Testis (tissue), 3 donors: ENCODE results near the gene SIPA1L3. TPM values are rescaled to one million over a fixed set of nuclear protein-coding genes. Genes with fewer than 3 reads are reported as not detected.

Source experiments
- DNase-seq: peaks from one replicate; pipeline ENCODE4 v3.0.0-alpha.2; 2019
- H3K27ac ChIP-seq, 2 donors: fragments of 200-600 bp; sonication (generic); one replicate each; pipeline ENCODE4 v1.5.1; 2019
- H3K27me3 ChIP-seq: fragments of 200-600 bp; sonication (generic); one replicate; pipeline ENCODE4 v1.5.1; 2019
- H3K36me3 ChIP-seq: fragments of 200-600 bp; sonication (generic); one replicate; pipeline ENCODE4 v1.5.1; 2017; ENCODE audit warnings: low read depth; ENCODE audit errors: missing control alignments
- H3K4me1 ChIP-seq: fragments of 200-600 bp; sonication (generic); one replicate; pipeline ENCODE4 v1.5.1; 2019
- H3K4me3 ChIP-seq, 2 donors: fragments of 200-600 bp; sonication (generic); one replicate each; pipeline ENCODE4 v1.5.1; 2017 to 2019
- H3K9me3 ChIP-seq: fragments of 200-600 bp; sonication (generic); one replicate; pipeline ENCODE4 v1.5.1; 2017
- CTCF ChIP-seq, 3 experiments: fragments of 450-650 bp in 2 of 3; fragments of 200-600 bp in 1 of 3; sonication (generic) in 1 of 3; IDR thresholded peaks; one replicate each; pipeline ENCODE4 v1.5.1; 2016 to 2019; ENCODE audit warnings: antibody characterized with exemption in 3 of 3, mild to moderate bottlenecking in 2 of 3, moderate library complexity in 1 of 3
- POLR2A ChIP-seq: fragments of 450-650 bp; IDR thresholded peaks from one replicate; pipeline ENCODE4 v1.6.1; 2017; ENCODE audit warnings: antibody characterized with exemption, mild to moderate bottlenecking, moderate library complexity
- WGBS, 2 donors: methylation state at CpG; one replicate each; pipeline ENCODE4 v1.1.5; 2018; 5-methylcytosine and 5-hydroxymethylcytosine counted together
- intact Hi-C: fragments of 100-400 bp; cut with DNase I; formaldehyde crosslinking; loops from one replicate; pipeline ENCODE4 v1.15.1; 2023; ENCODE audit warnings: low total_unique reads
- polyA plus RNA-seq: library from polyadenylated mRNA; stranded (reverse); fragments of 350-450 nt; fragmentation: Illumina TruSeq; extraction: RNeasy Lipid Tissue Mini Kit (QIAGEN cat#74804); gene quantifications from one replicate; pipeline ENCODE4 v1.2.3, GENCODE V29; 2014; ENCODE audit warnings: low read depth, low replicate concordance; ENCODE audit not compliant: insufficient read depth
- total RNA-seq, 2 donors: library from RNA; depleted of rRNA; stranded (reverse); fragments of >200 nt; gene quantifications; one replicate each; pipeline ENCODE4 v1.2.3, GENCODE V29; 2016

The SIPA1L3 gene
- total and polyA plus RNA-seq, 3 donors from 2014 or later, result 21.1 to 47.6 (median 43.7) TPM

DNA sequence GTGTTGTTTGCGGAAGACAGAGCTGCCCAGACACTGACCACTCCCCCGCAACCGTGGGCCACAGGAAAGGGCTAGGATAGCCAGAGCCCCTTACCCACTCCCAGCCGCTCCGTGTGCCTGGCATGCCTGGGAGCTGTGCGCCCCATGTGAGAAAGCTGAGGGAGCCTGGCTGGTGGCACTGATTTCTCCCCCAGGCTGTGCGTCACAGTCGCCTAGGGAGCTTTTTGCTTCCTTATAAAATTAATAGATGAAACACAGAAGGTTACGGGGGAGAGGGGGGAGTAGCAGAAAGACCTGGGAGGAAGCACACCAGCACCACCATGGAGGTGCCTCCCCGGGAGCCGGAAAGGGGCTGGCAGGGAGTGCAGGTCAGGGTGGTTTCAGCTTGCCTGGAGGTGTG is 292.3 kb downstream of the SIPA1L3 start:
- 95 to 96% methylated on average over 10 to 11 of the region's 11 CpGs for WGBS, 2 donors
- no peak for TF ChIP-seq POLR2A
- TF ChIP-seq CTCF (IDR thresholded peaks at IDR 0.05), result no peak
- no peak overlapping the region for H3K4me3 ChIP-seq
- intact Hi-C loops, result no loop called here
- H3K9me3 ChIP-seq, result no peaks in the 10 kb centered on the region
- DNase-seq, result no peak
- no peak overlapping the region for H3K27ac ChIP-seq
- H3K27me3 ChIP-seq, result no peaks in the 10 kb centered on the region
- no peaks in the 10 kb centered on the region for H3K4me1 ChIP-seq
- H3K36me3 ChIP-seq, result no peaks in the 10 kb centered on the region

- no peak for DNase-seq
- Histone ChIP-seq H3K9me3 (no peaks in the 10 kb centered on the region), H3K36me3 (no peaks in the 10 kb centered on the region), H3K4me1 (no peaks in the 10 kb centered on the region), H3K27me3 (no peaks in the 10 kb centered on the region), H3K4me3 (no peak overlapping the region), H3K27ac (no peak overlapping the region)
- TF ChIP-seq CTCF (IDR thresholded peaks at IDR 0.05), result no peak
- TF ChIP-seq POLR2A, result no peak
- intact Hi-C loops, result no loop called here
- 92 to 98% methylated on average over 9 to 15 of the region's 15 CpGs for WGBS, 2 donors
Observed at GRCh38 chr19:38201731-38202130, 294.7 kb downstream of the SIPA1L3 start.

DNA sequence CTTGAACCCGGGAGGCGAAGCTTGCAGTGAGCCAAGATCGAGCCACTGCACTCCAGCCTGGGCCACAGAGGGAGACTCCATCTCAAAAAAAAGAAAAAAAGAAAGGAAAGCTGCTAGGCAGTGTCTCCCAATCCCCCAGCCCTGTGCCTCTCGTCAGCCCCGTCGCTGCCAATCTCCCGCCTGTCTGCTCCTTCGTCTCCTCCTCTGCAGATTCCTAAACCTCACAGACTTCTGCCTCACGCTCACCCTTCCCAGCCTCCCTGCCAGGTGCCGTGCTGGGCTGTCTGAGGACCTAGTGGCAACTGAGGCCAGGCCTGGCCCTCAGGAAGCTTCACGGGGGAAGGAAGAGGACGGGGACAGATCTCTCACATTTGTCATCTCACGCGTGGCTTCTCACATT is 295.5 kb downstream of the SIPA1L3 start:
- Histone ChIP-seq H3K4me3 (no peak overlapping the region), H3K4me1 (no peaks in the 10 kb centered on the region), H3K27ac (no peak overlapping the region), H3K27me3 (no peaks in the 10 kb centered on the region), H3K9me3 (no peaks in the 10 kb centered on the region), H3K36me3 (no peaks in the 10 kb centered on the region)
- DNase-seq, result no peak
- no peak for TF ChIP-seq POLR2A
- TF ChIP-seq CTCF (IDR thresholded peaks at IDR 0.05), result no peak
- 93 to 95% methylated on average over 14 of the region's 14 CpGs for WGBS, 2 donors
- intact Hi-C loops, result no loop called here

DNA sequence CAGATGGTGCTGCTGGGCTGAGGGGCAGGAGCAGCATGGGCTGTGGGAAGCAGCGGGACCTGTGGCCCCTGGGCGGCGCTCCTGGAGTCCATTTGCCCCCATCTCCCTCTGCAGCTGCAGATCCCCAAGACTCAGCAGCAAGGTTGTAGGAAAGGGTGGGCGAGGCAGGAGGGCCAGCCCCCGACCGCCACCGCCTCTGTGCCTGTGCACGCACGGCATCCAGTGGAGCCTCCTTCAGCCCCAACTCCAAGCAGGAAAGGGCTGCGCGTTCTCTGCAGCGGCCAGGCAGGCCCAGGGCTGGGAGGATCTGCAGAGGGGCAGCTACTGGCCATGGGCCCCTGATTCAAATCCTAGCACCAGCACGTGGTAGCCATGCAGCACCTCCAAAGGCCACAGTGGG is 296.2 kb downstream of the SIPA1L3 start:
- no peaks in the 10 kb centered on the region for H3K27me3 ChIP-seq
- intact Hi-C loops, result no loop called here
- no peak overlapping the region for H3K4me3 ChIP-seq
- TF ChIP-seq POLR2A, result no peak
- no peak for TF ChIP-seq CTCF (IDR thresholded peaks at IDR 0.05)
- no peaks in the 10 kb centered on the region for H3K4me1 ChIP-seq
- H3K9me3 ChIP-seq, result no peaks in the 10 kb centered on the region
- 91 to 100% methylated on average over 1 to 13 of the region's 13 CpGs for WGBS, 2 donors
- no peak overlapping the region for H3K27ac ChIP-seq
- no peaks in the 10 kb centered on the region for H3K36me3 ChIP-seq
- DNase-seq, result no peak

- Histone ChIP-seq H3K4me1 (peaks cover 2% of the 10 kb centered on the region), H3K27me3 (no peaks in the 10 kb centered on the region), H3K36me3 (no peaks in the 10 kb centered on the region), H3K4me3 (no peak overlapping the region), H3K27ac (no peak overlapping the region), H3K9me3 (no peaks in the 10 kb centered on the region)
- 92% methylated on average over 4 to 8 of the region's 8 CpGs for WGBS, 2 donors
- DNase-seq, result no peak
- TF ChIP-seq POLR2A (no peak), CTCF (IDR thresholded peaks at IDR 0.05) (no peak)
- intact Hi-C loops, result no loop called here
Observed at GRCh38 chr19:38204096-38204495, 297.1 kb downstream of the SIPA1L3 start.
